GM19193 (cell line): ENCODE results near the gene PPM1H.

ENCODE experiments used
- POLR2A ChIP-seq: IDR thresholded peaks from 4 replicates; pipeline ENCODE4 v1.6.1; 2011; ENCODE audit not compliant: insufficient read depth, insufficient read length; ENCODE audit errors: extremely low read depth

The PPM1H gene

GRCh38 chr12:62955678-62956077 lies 20.7 kb upstream of the PPM1H start:
- no peak for TF ChIP-seq POLR2A

- TF ChIP-seq POLR2A = no peak
Measured at GRCh38 chr12:62950317-62950716, 15.4 kb upstream of the PPM1H start.

GRCh38 chr12:62948123-62948522 lies 13.2 kb upstream of the PPM1H start:
- no peak for TF ChIP-seq POLR2A

GRCh38 chr12:62947364-62947763 lies 12.4 kb upstream of the PPM1H start:
- no peak for TF ChIP-seq POLR2A

- TF ChIP-seq POLR2A = no peak
Measured at GRCh38 chr12:62943779-62944395, 8.9 kb upstream of the PPM1H start.

GRCh38 chr12:62934239-62934798 lies 631 bp downstream of the PPM1H start:
- no peak for TF ChIP-seq POLR2A

GRCh38 chr12:62933602-62934238 lies 1.2 kb downstream of the PPM1H start:
- TF ChIP-seq POLR2A = no peak

GRCh38 chr12:62933220-62933601 lies 1.7 kb downstream of the PPM1H start:
- no peak for TF ChIP-seq POLR2A

GRCh38 chr12:62931477-62931876 lies 3.5 kb downstream of the PPM1H start:
- no peak for TF ChIP-seq POLR2A

GRCh38 chr12:62930546-62931425 lies 4.2 kb downstream of the PPM1H start:
- TF ChIP-seq POLR2A = no peak

- no peak for TF ChIP-seq POLR2A
Measured at GRCh38 chr12:62928632-62929031, 6.3 kb downstream of the PPM1H start.

GRCh38 chr12:62925680-62926079 lies 9.3 kb downstream of the PPM1H start:
- TF ChIP-seq POLR2A = no peak

- TF ChIP-seq POLR2A = no peak
Measured at GRCh38 chr12:62924084-62924483, 10.9 kb downstream of the PPM1H start.

- TF ChIP-seq POLR2A = no peak
Measured at GRCh38 chr12:62922539-62922938, 12.4 kb downstream of the PPM1H start.

- TF ChIP-seq POLR2A = no peak
Measured at GRCh38 chr12:62919838-62920237, 15.1 kb downstream of the PPM1H start.
